H9 (cell line): ENCODE data around the gene GABRD. TPM values are rescaled to one million over a fixed set of nuclear protein-coding genes. Genes with fewer than 3 reads are reported as not detected.

Experiments used
- DNase-seq: peaks from one replicate; pipeline ENCODE4 v3.0.0-alpha.2; 2017
- H2AFZ ChIP-seq: one replicate; pipeline ENCODE4 v1.6.1; 2013; ENCODE audit warnings: mild to moderate bottlenecking, low read length, control low read depth, moderate library complexity
- H2AK5ac ChIP-seq: 2 replicates; pipeline ENCODE4 v1.6.1; 2013; ENCODE audit warnings: low read length, control low read depth, mixed read lengths; ENCODE audit not compliant: insufficient read length
- H2BK120ac ChIP-seq: one replicate; pipeline ENCODE4 v1.6.1; 2013; ENCODE audit warnings: low read depth, mild to moderate bottlenecking, low read length, control low read depth, inconsistent platforms; ENCODE audit not compliant: poor library complexity, severe bottlenecking
- H2BK12ac ChIP-seq: 2 replicates; pipeline ENCODE4 v1.6.1; 2013; ENCODE audit warnings: low read length, control low read depth, mixed read lengths, low read depth; ENCODE audit not compliant: insufficient read length
- H2BK15ac ChIP-seq: 2 replicates; pipeline ENCODE4 v1.6.1; 2013; ENCODE audit warnings: low read depth, low read length, control low read depth
- H2BK20ac ChIP-seq: one replicate; pipeline ENCODE4 v1.6.1; 2013; ENCODE audit warnings: low read depth, mild to moderate bottlenecking, low read length, control low read depth, inconsistent platforms; ENCODE audit not compliant: poor library complexity, severe bottlenecking
- H2BK5ac ChIP-seq: 2 replicates; pipeline ENCODE4 v1.6.1; 2013; ENCODE audit warnings: low read length, control low read depth, mixed read lengths; ENCODE audit not compliant: insufficient read length
- H3K14ac ChIP-seq: 2 replicates; pipeline ENCODE4 v1.6.1; 2013; ENCODE audit warnings: low read length, control low read depth; ENCODE audit not compliant: insufficient read depth
- H3K18ac ChIP-seq: 2 replicates; pipeline ENCODE4 v1.6.1; 2013; ENCODE audit warnings: low read depth, mild to moderate bottlenecking, mixed read lengths, low read length, control low read depth; ENCODE audit not compliant: insufficient read length
- H3K23ac ChIP-seq: 2 replicates; pipeline ENCODE4 v1.6.1; 2013; ENCODE audit warnings: low read length, control low read depth, mixed read lengths, low read depth; ENCODE audit not compliant: insufficient read length
- H3K23me2 ChIP-seq: 2 replicates; pipeline ENCODE4 v1.6.1; 2013; ENCODE audit warnings: low read depth, mild to moderate bottlenecking, mixed read lengths, low read length, control low read depth; ENCODE audit not compliant: insufficient read length, poor library complexity, severe bottlenecking
- H3K27ac ChIP-seq: 2 replicates; pipeline ENCODE4 v1.5.1; 2013; ENCODE audit warnings: low read length, control low read depth, mixed read lengths, low read depth; ENCODE audit not compliant: insufficient read length
- H3K27me3 ChIP-seq: 2 replicates; pipeline ENCODE4 v1.6.1; 2013; ENCODE audit warnings: low read length, control low read depth, inconsistent platforms; ENCODE audit not compliant: insufficient read depth
- H3K4ac ChIP-seq: 2 replicates; pipeline ENCODE4 v1.6.1; 2013; ENCODE audit warnings: low read depth, mild to moderate bottlenecking, control low read depth, inconsistent platforms, low read length, moderate library complexity
- H3K4me1 ChIP-seq: 2 replicates; pipeline ENCODE4 v1.6.1; 2013; ENCODE audit warnings: low read length, control low read depth, inconsistent platforms; ENCODE audit not compliant: insufficient read depth
- H3K4me2 ChIP-seq: 2 replicates; pipeline ENCODE4 v1.6.1; 2013; ENCODE audit warnings: low read length, control low read depth, mixed read lengths; ENCODE audit not compliant: insufficient read length, insufficient read depth
- H3K56ac ChIP-seq: 2 replicates; pipeline ENCODE4 v1.6.1; 2013; ENCODE audit warnings: low read depth, mild to moderate bottlenecking, mixed read lengths, low read length, control low read depth; ENCODE audit not compliant: insufficient read length
- H3K79me1 ChIP-seq: 2 replicates; pipeline ENCODE4 v1.6.1; 2013; ENCODE audit warnings: low read depth, mild to moderate bottlenecking, moderate library complexity, low read length, control low read depth, inconsistent platforms; ENCODE audit not compliant: insufficient read depth, poor library complexity, severe bottlenecking
- H3K79me2 ChIP-seq: 2 replicates; pipeline ENCODE4 v1.6.1; 2013; ENCODE audit warnings: low read length, control low read depth, inconsistent platforms; ENCODE audit not compliant: insufficient read depth
- H3K9ac ChIP-seq: 2 replicates; pipeline ENCODE4 v1.6.1; 2013; ENCODE audit warnings: low read length, control low read depth, mixed read lengths; ENCODE audit not compliant: insufficient read length; ENCODE audit errors: extremely low read depth
- H3K9me3 ChIP-seq: one replicate; pipeline ENCODE4 v1.6.1; 2013; ENCODE audit warnings: low read depth, low read length, inconsistent platforms; ENCODE audit not compliant: control insufficient read depth
- H3T11ph ChIP-seq: one replicate; pipeline ENCODE4 v1.6.1; 2013; ENCODE audit warnings: mild to moderate bottlenecking, low read length, control low read depth, inconsistent platforms
- H4K20me1 ChIP-seq: one replicate; pipeline ENCODE4 v1.6.1; 2013; ENCODE audit not compliant: control insufficient read depth, insufficient read length, insufficient read depth
- H4K5ac ChIP-seq: 2 replicates; pipeline ENCODE4 v1.6.1; 2013; ENCODE audit warnings: low read depth, mild to moderate bottlenecking, mixed read lengths, low read length, control low read depth; ENCODE audit not compliant: insufficient read length
- H4K8ac ChIP-seq: replicated peaks from 2 replicates; pipeline ENCODE4 v1.6.1; 2013; ENCODE audit warnings: low read length, control low read depth, mixed read lengths, low read depth; ENCODE audit not compliant: insufficient read length
- H4K91ac ChIP-seq: 2 replicates; pipeline ENCODE4 v1.6.1; 2013; ENCODE audit warnings: low read depth, mild to moderate bottlenecking, moderate library complexity, mixed read lengths, low read length, control low read depth; ENCODE audit not compliant: insufficient read length
- H3K27ac Mint-ChIP-seq, 3 experiments: 2 replicates in 2 of 3; 3 replicates in 1 of 3; pipeline ENCODE4 v1.8.0; 2020 to 2021; ENCODE audit warnings: mixed read lengths in 3 of 3, mild to moderate bottlenecking in 1 of 3, moderate library complexity in 1 of 3
- H3K27me3 Mint-ChIP-seq: 2 replicates; pipeline ENCODE4 v1.8.0; 2021; ENCODE audit warnings: low read depth, mild to moderate bottlenecking, moderate library complexity, mixed read lengths
- H3K36me3 Mint-ChIP-seq, 3 experiments: 2 replicates in 2 of 3; 3 replicates in 1 of 3; pipeline ENCODE4 v1.8.0; 2020 to 2021; ENCODE audit warnings: low read depth in 3 of 3, mixed read lengths in 3 of 3; ENCODE audit not compliant: insufficient read depth in 1 of 3
- H3K4me1 Mint-ChIP-seq, 2 experiments: 2 replicates each; pipeline ENCODE4 v1.8.0; 2020; ENCODE audit warnings: mixed read lengths in 2 of 2
- H3K4me3 Mint-ChIP-seq, 2 experiments: 2 replicates in 1 of 2; 3 replicates in 1 of 2; pipeline ENCODE4 v1.8.0; 2020 to 2021; ENCODE audit warnings: mild to moderate bottlenecking in 2 of 2, mixed read lengths in 2 of 2, moderate library complexity in 1 of 2
- H3K9me3 Mint-ChIP-seq, 2 experiments: 2 replicates in 1 of 2; 3 replicates in 1 of 2; pipeline ENCODE4 v1.8.0; 2020; ENCODE audit warnings: mild to moderate bottlenecking in 2 of 2, mixed read lengths in 2 of 2, moderate library complexity in 1 of 2
- WGBS: extraction: QIAGEN DNeasy Blood & Tissue Kit; methylation state at CpG from one replicate; pipeline ENCODE4 v1.1.7; 2013; ENCODE audit warnings: missing lambda C conversion rate, low lambda C conversion rate, mixed read lengths; ENCODE audit not compliant: insufficient read length; ENCODE audit errors: extremely low coverage; 5-methylcytosine and 5-hydroxymethylcytosine counted together
- total RNA-seq: library from RNA; stranded (reverse); gene quantifications from 2 replicates; pipeline ENCODE4 v1.2.1, GENCODE V29; 2021
- TF ChIP-seq, protein P1 (sequence below): fragments of 200-600 bp; sonication (generic); conservative IDR thresholded peaks from 3 replicates; pipeline ENCODE4 v1.8.0; 2021; ENCODE audit warnings: antibody characterized with exemption, mild to moderate bottlenecking

GABRD gene
- total RNA-seq, 1 experiment from 2014 or later = 0.59 TPM

DNA sequence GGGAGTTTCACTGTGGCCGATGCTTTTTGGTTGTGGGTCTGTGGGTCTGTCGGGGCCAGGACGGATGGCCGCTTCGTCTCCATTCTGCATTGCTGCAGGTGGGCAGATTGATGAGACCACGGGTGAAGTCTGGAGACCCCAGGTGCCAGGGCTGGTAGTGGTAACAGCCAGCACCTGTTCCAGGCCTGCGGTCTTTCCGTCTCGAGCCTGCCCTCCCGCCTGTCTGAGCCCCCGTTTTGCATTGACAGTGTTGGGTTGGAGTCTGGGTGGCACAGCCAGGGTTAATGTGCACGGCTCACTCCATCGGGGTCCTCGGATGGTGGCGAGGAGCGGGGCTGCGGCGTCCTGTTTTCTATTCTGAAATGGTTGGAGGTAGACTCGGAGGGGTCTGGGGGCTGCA is 55.3 kb downstream of the GABRD start:
- H4K91ac ChIP-seq = no peak overlapping the region
- H3K79me2 ChIP-seq = peaks cover 1% of the 10 kb centered on the region; the same call in 1 of the 2 replicates
- H2AK5ac ChIP-seq = no peak overlapping the region
- H2AFZ ChIP-seq = no peak overlapping the region
- H3K4me1 ChIP-seq = no peaks in the 10 kb centered on the region
- no peaks in the 10 kb centered on the region for H3K79me1 ChIP-seq
- TF ChIP-seq, protein P1, sequence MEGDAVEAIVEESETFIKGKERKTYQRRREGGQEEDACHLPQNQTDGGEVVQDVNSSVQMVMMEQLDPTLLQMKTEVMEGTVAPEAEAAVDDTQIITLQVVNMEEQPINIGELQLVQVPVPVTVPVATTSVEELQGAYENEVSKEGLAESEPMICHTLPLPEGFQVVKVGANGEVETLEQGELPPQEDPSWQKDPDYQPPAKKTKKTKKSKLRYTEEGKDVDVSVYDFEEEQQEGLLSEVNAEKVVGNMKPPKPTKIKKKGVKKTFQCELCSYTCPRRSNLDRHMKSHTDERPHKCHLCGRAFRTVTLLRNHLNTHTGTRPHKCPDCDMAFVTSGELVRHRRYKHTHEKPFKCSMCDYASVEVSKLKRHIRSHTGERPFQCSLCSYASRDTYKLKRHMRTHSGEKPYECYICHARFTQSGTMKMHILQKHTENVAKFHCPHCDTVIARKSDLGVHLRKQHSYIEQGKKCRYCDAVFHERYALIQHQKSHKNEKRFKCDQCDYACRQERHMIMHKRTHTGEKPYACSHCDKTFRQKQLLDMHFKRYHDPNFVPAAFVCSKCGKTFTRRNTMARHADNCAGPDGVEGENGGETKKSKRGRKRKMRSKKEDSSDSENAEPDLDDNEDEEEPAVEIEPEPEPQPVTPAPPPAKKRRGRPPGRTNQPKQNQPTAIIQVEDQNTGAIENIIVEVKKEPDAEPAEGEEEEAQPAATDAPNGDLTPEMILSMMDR = no peak
- Mint-ChIP-seq H3K27ac (peak overlapping the region; percentile 61 to 81 (median 79); a peak in 4 of 7 replicates), H3K4me1 (peaks cover 2 to 13% of the 10 kb centered on the region in 2 experiments; a peak in 2 of 4 replicates), H3K27me3 (no peaks in the 10 kb centered on the region; the same call in 1 of the 2 replicates), H3K9me3 (peaks cover 15 to 19% of the 10 kb centered on the region in 2 experiments), H3K4me3 (no peak overlapping the region; a peak in 1 of 5 replicates), H3K36me3 (peaks cover 28 to 38% (median 32%) of the 10 kb centered on the region in 3 experiments)
- H3K23ac ChIP-seq = no peak overlapping the region
- peaks cover 5% of the 10 kb centered on the region for H3K9me3 ChIP-seq
- no peak overlapping the region for H2BK12ac ChIP-seq
- no peak overlapping the region for H3K27ac ChIP-seq
- H3K4me2 ChIP-seq = no peak overlapping the region
- no CpG with 5 or more reads among the region's 19 CpGs for WGBS
- DNase-seq = no peak
- no peak overlapping the region for H2BK5ac ChIP-seq
- H3K14ac ChIP-seq = no peak overlapping the region
- no peak overlapping the region for H4K8ac ChIP-seq
- H4K20me1 ChIP-seq = no peaks in the 10 kb centered on the region
- no peak overlapping the region for H4K5ac ChIP-seq
- H3K27me3 ChIP-seq = no peaks in the 10 kb centered on the region
- no peak overlapping the region for H2BK20ac ChIP-seq
- no peak overlapping the region for H2BK120ac ChIP-seq
- no peak overlapping the region for H3K4ac ChIP-seq
- H3K56ac ChIP-seq = no peak overlapping the region
- H3K23me2 ChIP-seq = no peaks in the 10 kb centered on the region
- no peak overlapping the region for H2BK15ac ChIP-seq
- no peak overlapping the region for H3T11ph ChIP-seq
- no peak overlapping the region for H3K9ac ChIP-seq
- no peak overlapping the region for H3K18ac ChIP-seq
